ES-I3 (cell line): Measurements from ENCODE around the gene ZKSCAN4.

Experiments used
- H3K36me3 ChIP-seq: 2 replicates; pipeline ENCODE4 v1.6.1; 2013; ENCODE audit warnings: mild to moderate bottlenecking, low read length, control low read depth, moderate library complexity; ENCODE audit not compliant: insufficient read depth
- H3K4me1 ChIP-seq: 2 replicates; pipeline ENCODE4 v1.6.1; 2013; ENCODE audit warnings: mild to moderate bottlenecking, control low read depth, low read length; ENCODE audit not compliant: insufficient read depth
- H3K9ac ChIP-seq: 2 replicates; pipeline ENCODE4 v1.6.1; 2013; ENCODE audit warnings: low read depth, mild to moderate bottlenecking, low read length, moderate library complexity
- H3K9me3 ChIP-seq: 2 replicates; pipeline ENCODE4 v1.6.1; 2013; ENCODE audit warnings: mild to moderate bottlenecking, low read length, moderate library complexity; ENCODE audit not compliant: control insufficient read depth, insufficient read depth

ZKSCAN4 gene

DNA sequence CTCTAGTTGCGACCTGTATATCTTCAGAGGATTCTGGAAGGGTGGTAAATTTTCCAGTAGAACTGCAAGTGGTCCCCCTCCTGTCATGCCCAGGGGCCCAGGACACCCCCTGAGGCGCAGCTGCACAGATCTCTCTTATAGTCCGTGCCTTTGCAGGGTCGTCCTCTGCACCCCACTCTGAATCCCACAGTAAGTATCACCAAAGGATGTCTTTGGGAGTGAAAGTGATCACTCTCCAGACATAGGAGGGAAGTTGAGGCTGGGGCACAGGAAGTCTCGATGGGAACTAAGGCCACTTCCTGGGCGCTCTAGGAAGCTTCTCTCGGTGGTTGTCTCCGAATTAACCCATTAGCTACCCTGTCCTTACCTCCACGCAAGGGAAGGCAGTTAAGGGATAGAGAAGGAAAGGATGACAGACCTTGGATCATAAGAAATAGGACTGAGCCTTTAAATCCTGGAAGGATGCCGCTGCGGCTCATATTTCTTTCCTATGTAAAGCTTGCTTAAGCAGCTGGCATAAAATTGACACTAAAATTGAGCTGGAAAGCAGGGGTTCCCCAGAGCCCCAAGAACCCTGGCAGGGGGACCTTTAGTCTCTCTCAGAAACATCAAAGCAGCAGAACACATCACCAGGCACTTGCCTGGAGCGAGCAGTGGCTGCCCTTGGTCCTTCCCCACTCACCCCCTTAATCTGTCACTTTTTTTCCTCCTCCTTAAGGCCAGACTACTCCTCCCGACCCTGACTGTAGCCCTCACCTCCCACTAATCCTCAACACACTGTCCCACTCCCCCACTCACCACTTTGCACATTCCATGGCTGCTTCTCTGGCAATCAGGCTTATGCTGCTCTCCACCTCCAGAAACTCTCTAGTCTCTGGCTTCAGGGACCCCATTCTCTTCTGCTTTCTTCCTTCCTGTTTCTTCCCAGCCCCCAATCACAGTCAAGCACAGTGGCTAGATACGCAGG, at the start of gene ZKSCAN4:
TSS of gene ZKSCAN4 (minus strand) at position 261 of the 967 bp plus-strand sequence. CDS start 289 bp downstream, outside the sequence.
- peaks cover 8% of the 10 kb centered on the region for H3K4me1 ChIP-seq
- H3K9me3 ChIP-seq, result no peaks in the 10 kb centered on the region
- H3K36me3 ChIP-seq, result peaks cover 3% of the 10 kb centered on the region
- H3K9ac ChIP-seq, result peak within 1 kb of the TSS; percentile 82

DNA sequence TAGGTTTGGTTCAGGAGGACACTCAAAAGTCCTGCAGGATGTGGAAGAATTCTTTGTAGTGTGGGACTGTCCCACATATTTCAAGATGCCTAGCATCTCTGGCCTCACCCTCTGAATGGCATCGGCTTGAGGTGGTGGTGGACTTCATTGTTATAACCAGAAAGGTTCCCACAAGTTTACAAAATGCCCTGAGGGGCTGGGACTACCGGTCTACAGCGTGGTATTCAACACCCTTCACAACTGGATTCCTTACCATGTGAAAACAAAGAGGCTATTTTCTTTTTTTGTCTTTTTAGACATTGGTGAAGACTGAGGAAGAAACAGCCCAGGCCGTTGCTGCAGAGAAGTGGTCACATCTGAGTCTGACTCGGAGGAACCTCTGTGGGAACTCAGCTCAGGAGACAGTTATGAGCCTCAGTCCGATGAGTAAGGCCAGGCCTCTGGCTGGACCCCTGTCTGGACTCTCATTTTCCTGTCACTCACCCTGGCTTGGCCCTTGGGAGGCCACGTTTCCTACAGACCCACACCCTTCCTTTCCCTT, 44.5 kb upstream of the ZKSCAN4 start:
- H3K9ac ChIP-seq, result no peak overlapping the region
- H3K4me1 ChIP-seq, result no peaks in the 10 kb centered on the region
- no peaks in the 10 kb centered on the region for H3K9me3 ChIP-seq
- H3K36me3 ChIP-seq, result peaks cover 8% of the 10 kb centered on the region

DNA sequence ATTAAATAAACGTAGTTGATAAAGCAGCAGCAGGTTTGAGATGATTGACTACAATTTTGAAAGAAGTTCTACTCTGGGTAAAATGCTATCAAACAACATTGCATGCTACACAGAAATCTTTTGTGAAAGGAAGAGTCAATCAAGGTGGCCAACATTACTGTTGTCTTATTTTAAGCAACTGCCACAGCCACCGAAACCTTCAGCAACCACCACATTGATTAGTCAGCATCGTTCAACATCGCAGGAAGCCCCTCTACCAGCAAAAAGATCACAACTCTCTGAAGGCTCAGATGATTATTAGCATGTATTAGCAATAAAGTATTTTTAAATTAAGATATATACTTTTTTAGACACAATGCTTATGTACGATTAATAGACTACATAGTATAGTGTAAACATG, 43.3 kb upstream of the ZKSCAN4 start:
- no peaks in the 10 kb centered on the region for H3K9me3 ChIP-seq
- H3K36me3 ChIP-seq, result peaks cover 3% of the 10 kb centered on the region
- H3K9ac ChIP-seq, result no peak overlapping the region
- H3K4me1 ChIP-seq, result no peaks in the 10 kb centered on the region

DNA sequence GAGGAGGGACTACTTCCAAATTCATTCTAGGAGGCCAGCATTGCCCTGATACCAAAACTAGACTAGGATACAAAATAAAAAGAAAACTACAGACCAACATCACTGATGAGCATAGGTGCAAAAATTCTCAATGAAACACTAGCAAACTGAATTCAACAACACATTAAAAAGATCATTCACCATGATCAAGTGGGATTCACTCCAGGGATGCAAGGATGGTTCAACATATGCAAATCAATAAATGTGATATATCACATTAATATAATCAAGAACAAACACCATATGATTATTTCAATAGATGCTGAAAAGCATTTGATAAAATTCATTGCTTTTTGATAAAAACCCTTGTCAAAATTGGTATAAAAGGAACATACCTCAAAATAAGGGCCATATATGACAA, 39.5 kb upstream of the ZKSCAN4 start:
- no peaks in the 10 kb centered on the region; the same call in 1 of the 2 replicates for H3K36me3 ChIP-seq
- no peak overlapping the region for H3K9ac ChIP-seq
- no peaks in the 10 kb centered on the region for H3K4me1 ChIP-seq
- H3K9me3 ChIP-seq, result no peaks in the 10 kb centered on the region

DNA sequence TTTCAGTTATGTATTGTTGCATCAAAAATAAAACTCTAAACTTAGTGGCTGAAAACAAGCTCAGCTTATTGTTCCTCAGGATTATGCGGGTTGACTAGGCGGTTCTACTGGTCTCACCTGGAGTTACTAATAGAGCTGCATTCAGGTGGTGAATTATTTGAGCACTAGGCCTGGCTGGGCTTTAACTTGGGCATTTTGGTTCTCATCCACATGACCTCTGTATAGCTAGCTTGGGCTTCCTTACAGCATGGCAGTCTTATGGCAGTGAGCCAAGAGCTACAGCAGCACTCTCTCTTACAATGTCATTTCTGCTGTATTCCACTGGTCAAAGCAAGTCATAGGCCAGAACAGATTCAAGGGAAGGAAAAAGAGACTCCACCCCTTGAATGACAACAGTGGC, 30.9 kb upstream of the ZKSCAN4 start:
- H3K4me1 ChIP-seq, result 0 out of 2 replicates have a peak, but pooled peaks cover 5% of the 10 kb centered on the region
- H3K9me3 ChIP-seq, result no peaks in the 10 kb centered on the region
- H3K9ac ChIP-seq, result no peak overlapping the region
- H3K36me3 ChIP-seq, result no peaks in the 10 kb centered on the region; the same call in 1 of the 2 replicates

DNA sequence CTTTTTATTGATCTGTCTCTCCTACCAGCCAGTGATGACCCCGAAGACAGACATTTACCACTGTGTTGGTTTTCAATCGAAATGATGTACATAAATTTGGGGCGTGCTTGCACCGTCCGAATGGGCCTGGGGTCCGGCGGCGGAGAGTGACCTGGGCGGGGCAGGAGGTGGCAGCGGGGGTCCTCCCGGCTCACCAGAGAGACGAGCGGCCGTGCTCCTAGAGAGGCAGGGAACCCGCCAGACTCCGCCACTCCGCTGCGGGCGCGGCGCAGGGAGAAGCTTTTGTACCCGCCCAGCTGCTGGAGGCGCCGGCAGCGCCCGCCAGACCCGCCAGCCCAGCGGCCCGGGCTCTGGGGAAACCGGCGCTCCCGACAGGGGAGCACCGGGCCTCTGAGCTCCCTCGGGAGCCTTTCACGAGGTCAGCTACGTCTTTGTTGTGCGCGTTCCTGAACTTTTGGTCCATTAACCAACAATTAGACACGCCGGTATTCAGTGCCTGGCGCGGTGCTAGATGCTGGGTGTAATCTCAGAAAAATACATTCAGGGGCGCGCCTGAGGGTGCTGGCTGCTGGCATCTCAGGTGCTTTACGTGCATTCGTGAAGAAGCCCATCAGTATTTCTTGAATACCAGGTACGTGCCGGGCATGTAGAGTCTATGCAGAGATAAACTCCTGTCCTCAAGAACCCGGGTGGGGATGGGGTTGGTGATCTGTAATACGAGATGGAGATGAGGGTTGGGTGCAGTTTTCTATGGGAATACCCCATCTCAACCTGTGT, 29.4 kb upstream of the ZKSCAN4 start, which contains the start of gene PGBD1:
TSS of gene PGBD1 (plus strand) at position 285 of the 777 bp plus-strand sequence. CDS start 2,242 bp downstream, outside the sequence.
- 0 out of 2 replicates have a peak, but pooled peaks cover 5% of the 10 kb centered on the region for H3K4me1 ChIP-seq
- peak within 1 kb of the TSS; percentile 95 for H3K9ac ChIP-seq
- no peaks in the 10 kb centered on the region for H3K9me3 ChIP-seq
- peaks cover 5% of the 10 kb centered on the region; the same call in 1 of the 2 replicates for H3K36me3 ChIP-seq

DNA sequence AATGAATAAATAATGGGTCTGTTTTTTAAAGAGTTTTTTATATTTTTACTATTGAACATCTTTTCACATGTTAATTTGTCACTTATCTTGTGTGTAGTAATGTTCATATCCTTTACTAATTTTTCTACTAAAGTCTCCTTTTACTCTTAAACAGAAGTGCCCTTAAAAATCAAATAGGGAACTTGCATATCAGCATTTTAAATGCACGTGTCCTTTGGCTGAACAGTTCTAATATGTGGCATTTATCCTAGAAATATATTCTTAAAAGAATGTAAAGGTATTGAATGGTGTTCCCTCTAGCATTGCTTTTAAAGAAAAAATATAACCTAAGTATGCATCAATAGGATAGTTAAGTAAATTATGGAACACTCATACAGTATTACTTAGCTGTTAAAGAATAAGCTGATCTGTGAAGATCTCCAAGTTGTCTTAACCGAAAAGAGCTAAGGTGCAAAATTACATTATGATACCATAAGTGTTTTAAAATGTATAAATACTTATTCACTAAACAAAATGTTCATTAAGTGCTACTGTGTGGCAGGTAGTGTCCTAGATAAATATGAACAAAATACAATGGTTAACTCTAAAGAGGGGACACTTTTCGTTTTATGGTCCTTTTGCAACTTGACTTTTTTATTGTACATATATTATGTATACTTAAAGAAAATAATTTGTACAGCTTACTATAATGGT, 28.7 kb upstream of the ZKSCAN4 start:
- no peaks in the 10 kb centered on the region for H3K9me3 ChIP-seq
- H3K4me1 ChIP-seq, result 0 out of 2 replicates have a peak, but pooled peaks cover 5% of the 10 kb centered on the region
- peak overlapping the region; percentile 95; the same call in 1 of the 2 replicates for H3K9ac ChIP-seq
- peaks cover 5% of the 10 kb centered on the region; the same call in 1 of the 2 replicates for H3K36me3 ChIP-seq

DNA sequence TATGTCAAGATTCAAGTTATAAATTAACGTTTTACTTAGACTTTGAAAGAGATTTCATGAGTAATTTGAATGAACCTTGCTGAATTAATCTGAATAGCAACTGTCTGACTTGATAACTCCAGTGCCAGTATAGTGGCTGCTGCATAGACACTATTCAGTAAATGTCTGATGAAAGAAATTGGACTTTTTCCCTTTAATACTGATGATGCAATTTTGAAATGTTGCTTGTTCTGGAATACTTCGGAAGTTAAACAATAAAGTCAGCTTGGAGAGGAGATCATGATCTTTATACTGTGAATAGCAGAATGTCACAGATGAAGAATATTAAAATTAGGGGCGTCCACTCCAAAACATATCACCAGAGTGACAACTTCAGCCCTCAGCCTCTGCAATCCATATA, 25.7 kb upstream of the ZKSCAN4 start:
- Histone ChIP-seq H3K4me1 (0 out of 2 replicates have a peak, but pooled peaks cover 5% of the 10 kb centered on the region), H3K9me3 (no peaks in the 10 kb centered on the region), H3K36me3 (peaks cover 14% of the 10 kb centered on the region), H3K9ac (no peak overlapping the region)

DNA sequence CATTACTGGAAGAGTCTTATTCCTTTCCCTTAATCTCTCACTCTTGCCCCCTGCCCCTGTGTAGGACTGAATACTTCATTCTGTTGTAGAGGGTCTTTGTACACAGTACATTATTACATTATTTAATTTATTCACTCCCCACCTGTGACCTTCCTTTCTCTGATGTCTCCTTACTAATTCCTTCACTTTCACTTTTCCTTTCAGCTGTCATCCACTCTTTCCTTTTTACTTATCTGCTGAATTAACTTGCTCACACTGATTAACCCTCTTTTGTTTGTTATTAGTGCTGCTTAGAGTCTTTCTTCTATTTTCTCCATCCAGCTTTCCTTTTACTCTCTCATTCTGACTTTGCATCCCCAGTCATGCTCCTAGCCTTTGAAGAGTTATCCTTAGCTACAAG, 22.8 kb upstream of the ZKSCAN4 start:
- no peak overlapping the region for H3K9ac ChIP-seq
- no peaks in the 10 kb centered on the region for H3K4me1 ChIP-seq
- peaks cover 17% of the 10 kb centered on the region for H3K36me3 ChIP-seq
- no peaks in the 10 kb centered on the region for H3K9me3 ChIP-seq

DNA sequence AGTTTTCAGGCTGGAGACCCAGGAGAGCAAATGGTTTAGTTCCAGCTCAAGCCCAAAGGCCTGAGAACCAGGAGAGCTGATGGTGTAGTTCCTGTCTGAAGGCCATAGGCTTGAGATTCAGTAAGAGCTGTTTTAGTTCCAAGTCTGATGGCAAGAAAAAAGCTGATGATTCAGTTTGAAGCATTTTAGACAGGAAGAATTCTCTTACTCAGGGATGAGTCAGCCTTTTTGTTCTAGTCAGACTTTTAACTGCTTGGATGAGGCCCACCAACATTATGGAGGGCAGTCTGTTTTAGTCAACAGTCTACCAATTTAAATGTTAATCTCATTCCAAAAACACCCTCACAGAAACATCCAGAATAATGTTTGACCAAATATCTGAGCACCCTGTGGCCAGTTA, 17.4 kb upstream of the ZKSCAN4 start:
- peaks cover 6% of the 10 kb centered on the region; the same call in 1 of the 2 replicates for H3K4me1 ChIP-seq
- no peak overlapping the region for H3K9ac ChIP-seq
- H3K36me3 ChIP-seq, result peaks cover 12% of the 10 kb centered on the region
- H3K9me3 ChIP-seq, result no peaks in the 10 kb centered on the region

DNA sequence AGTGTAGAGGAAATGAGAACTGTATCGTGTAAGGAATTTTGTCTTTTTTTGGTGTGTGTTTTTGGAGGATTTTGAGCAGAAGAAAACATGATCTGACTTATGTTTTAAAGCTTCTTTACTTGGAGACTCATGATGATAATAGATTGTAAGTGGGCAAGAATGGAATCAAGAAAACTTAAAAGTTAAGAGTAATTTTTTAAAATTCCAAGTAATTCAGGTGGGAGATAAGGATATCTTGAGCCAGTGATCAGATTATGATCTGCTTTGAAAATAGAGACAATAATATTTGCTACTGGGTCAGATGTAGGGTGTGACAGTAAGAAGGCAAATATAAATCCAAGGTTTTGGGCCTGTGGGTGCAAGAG, 15.6 kb upstream of the ZKSCAN4 start:
- peaks cover 6% of the 10 kb centered on the region; the same call in 1 of the 2 replicates for H3K4me1 ChIP-seq
- no peaks in the 10 kb centered on the region for H3K9me3 ChIP-seq
- H3K36me3 ChIP-seq, result peaks cover 3% of the 10 kb centered on the region; the same call in 1 of the 2 replicates
- H3K9ac ChIP-seq, result peak overlapping the region; percentile 100

DNA sequence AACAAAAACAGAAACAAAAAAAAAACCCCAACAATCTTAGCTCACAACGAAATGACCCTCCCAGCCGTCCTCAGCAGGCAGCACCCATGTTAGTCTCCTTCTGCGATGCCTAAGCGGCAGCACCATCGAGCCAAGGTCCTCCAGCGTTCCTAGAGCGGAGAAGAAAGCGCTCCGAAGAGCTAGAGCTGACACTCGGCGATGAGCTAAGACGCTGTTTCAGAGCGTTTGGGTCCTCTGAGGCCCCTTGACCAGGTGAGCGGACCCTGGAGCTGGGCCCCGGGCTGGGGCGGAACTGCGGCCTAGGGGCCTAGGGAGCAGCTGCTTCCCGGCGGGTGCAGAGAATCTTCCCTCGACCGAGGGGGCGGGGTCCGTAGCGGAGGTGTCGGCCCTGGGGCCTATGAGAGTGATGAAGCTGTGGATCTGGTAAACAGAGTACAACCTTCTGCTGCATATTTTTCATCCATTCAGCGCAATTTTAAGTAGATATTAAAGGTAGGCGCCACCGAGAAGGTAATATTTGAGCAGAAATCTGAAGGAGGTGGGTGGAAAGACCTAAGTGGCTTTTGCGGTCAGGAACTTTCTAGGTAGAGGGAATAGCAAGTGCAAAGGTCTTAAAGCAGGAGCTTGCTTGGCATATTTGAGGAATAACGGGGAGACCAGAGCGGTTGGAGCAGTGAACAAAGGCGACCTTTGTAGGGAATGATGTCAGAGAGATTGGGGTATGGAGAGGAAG, 15.1 kb upstream of the ZKSCAN4 start, which contains the start of gene ZSCAN26:
TSS of gene ZSCAN26 (plus strand) at position 182 of the 733 bp plus-strand sequence. CDS start 4,777 bp downstream, outside the sequence.
- Histone ChIP-seq H3K9ac (peak within 1 kb of the TSS; percentile 100), H3K9me3 (no peaks in the 10 kb centered on the region), H3K36me3 (peaks cover 2% of the 10 kb centered on the region; the same call in 1 of the 2 replicates), H3K4me1 (peaks cover 6% of the 10 kb centered on the region; the same call in 1 of the 2 replicates)

DNA sequence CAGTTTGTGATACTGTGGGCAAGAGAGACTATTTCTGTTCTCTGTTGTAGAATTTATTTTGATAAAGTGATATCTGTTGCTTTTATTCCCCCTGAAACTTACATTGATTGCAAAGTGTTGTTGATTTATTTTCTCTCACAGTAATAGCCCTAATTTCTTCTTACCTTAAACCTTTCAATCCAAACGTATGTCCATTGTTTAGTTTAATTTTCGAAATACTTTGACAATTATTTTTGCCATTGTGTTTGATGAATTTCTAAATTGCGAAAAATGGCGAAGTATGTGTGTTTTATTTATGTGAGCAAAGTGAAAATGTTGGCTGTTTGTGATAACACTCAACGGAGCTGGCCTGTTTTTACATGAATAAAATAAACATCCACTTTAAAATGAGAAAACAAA, 14.5 kb upstream of the ZKSCAN4 start:
- Histone ChIP-seq H3K36me3 (no peaks in the 10 kb centered on the region), H3K9ac (peak overlapping the region; percentile 100), H3K4me1 (peaks cover 6% of the 10 kb centered on the region; the same call in 1 of the 2 replicates)

More for the DNA sequence above, 14.5 kb upstream of the ZKSCAN4 start:
- no peaks in the 10 kb centered on the region for H3K9me3 ChIP-seq
